HepG2 (cell line): ENCODE results near the gene ARPC5.

Experiments
- BRCA1 ChIP-seq: sonication (generic); formaldehyde crosslinking; IDR thresholded peaks from 2 replicates; pipeline ENCODE4 v1.4.0; 2020; ENCODE audit warnings: missing genetic modification reagents
- CTCF ChIP-seq: sonication (generic); formaldehyde crosslinking; IDR thresholded peaks from 2 replicates; pipeline ENCODE4 v1.5.0; 2020; ENCODE audit warnings: mild to moderate bottlenecking, missing genetic modification reagents, moderate library complexity
- EZH2 ChIP-seq: conservative IDR thresholded peaks from 2 replicates; pipeline ENCODE4 v1.6.1; 2012; ENCODE audit warnings: mild to moderate bottlenecking, low read depth, low read length, moderate library complexity
- FOXJ3 ChIP-seq: sonication (generic); formaldehyde crosslinking; IDR thresholded peaks from 2 replicates; pipeline ENCODE4 v1.4.0; 2020; ENCODE audit warnings: missing genetic modification reagents, mild to moderate bottlenecking, borderline replicate concordance
- MLX ChIP-seq: IDR thresholded peaks from 2 replicates; pipeline ENCODE4 v1.6.1; 2016
- RFX5 ChIP-seq: IDR thresholded peaks from 2 replicates; pipeline ENCODE4 v1.6.1; 2011; ENCODE audit warnings: low read depth, low read length, improper control_type of control experiment
- SMARCC2 ChIP-seq: fragments of 450-650 bp; IDR thresholded peaks from 2 replicates; pipeline ENCODE4 v1.6.1; 2017; ENCODE audit warnings: antibody characterized with exemption, mild to moderate bottlenecking
- TFE3 ChIP-seq: IDR thresholded peaks from 2 replicates; pipeline ENCODE4 v1.6.1; 2016
- ZNF563 ChIP-seq: sonication (generic); formaldehyde crosslinking; IDR thresholded peaks from 2 replicates; pipeline ENCODE4 v1.8.0; 2022; ENCODE audit warnings: mild to moderate bottlenecking, moderate library complexity, missing genetic modification reagents
- ZNF572 ChIP-seq: sonication (generic); formaldehyde crosslinking; IDR thresholded peaks from 2 replicates; pipeline ENCODE4 v1.5.1; 2020; ENCODE audit warnings: mild to moderate bottlenecking, missing genetic modification reagents

- TF ChIP-seq EZH2: no peak
- no peak for TF ChIP-seq MLX (CRISPR knock-in tag)
- no peak for TF ChIP-seq RFX5
- TF ChIP-seq FOXJ3 (CRISPR knock-in tag): no peak
- no peak for TF ChIP-seq CTCF (CRISPR knock-in tag)
- no peak for TF ChIP-seq SMARCC2
- no peak for TF ChIP-seq ZNF572 (CRISPR knock-in tag)
- no peak for TF ChIP-seq ZNF563
- TF ChIP-seq BRCA1: no peak
- TF ChIP-seq TFE3: no peak
Observed at GRCh38 chr1:183607322-183607980, 28.1 kb downstream of the ARPC5 start.
